HTERT RPE-1 (cell line): ENCODE results near the gene CTNNBL1.

Source experiments
- in situ Hi-C: fragments of 300-500 bp; cut with MboI; formaldehyde crosslinking; loops from 4 replicates; pipeline ENCODE4 v1.14.3; 2020; ENCODE audit warnings: low sequenced_read_pairs

CTNNBL1 gene

GRCh38 chr20:37913567-37914366, 219.9 kb downstream of the CTNNBL1 start:
- in situ Hi-C loops, result no loop called here

GRCh38 chr20:37914367-37914671, 220.5 kb downstream of the CTNNBL1 start:
- in situ Hi-C loops, result no loop called here

DNA sequence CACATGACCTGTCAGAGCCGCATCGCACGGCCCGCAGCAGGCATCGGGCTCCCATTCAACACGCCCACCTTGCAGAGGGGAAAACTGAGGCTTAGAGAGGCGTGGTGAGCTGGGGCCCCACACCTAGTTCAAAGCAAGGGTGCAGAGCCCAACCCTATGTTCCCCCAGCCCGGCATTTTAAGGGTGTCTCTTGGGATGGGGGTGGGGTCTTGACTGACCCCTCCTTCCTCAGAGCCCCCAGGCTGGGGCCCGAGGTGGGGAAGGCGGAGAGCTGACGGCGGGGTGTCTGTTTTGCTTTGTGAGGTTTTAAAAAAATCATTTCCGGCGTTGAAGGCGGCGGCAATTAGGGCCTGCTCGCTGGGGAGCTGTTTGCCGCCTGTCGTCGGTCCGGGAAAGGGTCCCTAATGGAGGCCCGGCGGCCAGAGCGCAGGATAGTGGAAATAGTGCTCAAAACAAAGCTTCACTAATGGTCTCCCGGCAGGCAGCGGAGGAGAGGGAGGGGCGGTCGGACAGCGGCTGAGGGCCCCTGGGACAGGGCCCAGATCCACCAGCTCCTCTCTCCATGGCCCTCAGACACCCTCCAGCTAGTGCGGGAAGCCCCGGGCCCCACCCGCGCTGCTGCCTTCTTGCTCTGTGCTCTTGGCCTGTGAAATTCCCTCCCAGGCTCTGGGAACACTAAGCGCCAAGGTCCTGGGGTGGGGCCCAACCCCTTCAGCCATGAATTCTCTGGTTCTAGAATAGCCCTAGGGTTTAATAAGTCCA, 221.0 kb downstream of the CTNNBL1 start:
- in situ Hi-C loops, result no loop called here

DNA sequence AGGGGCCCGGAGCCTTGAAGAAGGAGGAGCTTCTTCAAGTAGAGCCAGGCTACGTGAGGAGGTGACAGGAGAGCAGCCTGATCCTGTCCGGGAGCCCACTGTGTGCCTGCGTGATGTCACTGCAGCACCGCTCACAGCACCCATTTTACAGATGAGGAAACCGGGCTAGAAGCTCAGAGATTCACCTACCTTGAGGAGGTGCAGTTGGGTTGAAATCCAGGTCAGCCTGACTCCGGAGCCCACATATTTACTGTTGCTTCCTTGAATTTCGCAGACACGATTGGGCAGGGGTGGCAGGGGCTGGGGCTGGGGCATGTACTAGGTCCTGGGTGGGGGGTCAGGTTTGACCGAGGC, 221.6 kb downstream of the CTNNBL1 start:
- in situ Hi-C loops, result no loop called here

- in situ Hi-C loops, result no loop called here
These were observed 222.2 kb downstream of the CTNNBL1 start for GRCh38 chr20:37915800-37916570.

DNA sequence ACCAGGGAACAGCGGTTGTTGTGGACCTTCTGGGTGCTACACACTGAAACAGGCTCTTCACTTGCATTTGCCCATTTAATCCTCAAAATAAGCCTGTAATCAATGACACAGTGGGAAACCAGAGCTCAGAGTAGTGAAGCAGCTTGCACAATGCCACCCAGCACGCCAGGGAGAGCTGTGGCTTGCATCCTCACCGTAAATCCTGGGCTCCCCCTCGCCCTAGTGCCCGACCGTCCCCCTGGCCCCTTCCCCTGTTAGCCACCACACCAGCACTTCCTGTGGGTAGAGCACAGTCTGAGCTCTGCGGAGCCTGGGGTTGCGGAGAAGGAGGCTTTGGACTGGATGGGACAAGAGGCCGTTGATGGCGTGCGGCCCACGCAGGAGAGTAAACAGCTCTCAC, 223.6 kb downstream of the CTNNBL1 start:
- in situ Hi-C loops, result no loop called here

- in situ Hi-C loops, result no loop called here
These were observed 224.2 kb downstream of the CTNNBL1 start for GRCh38 chr20:37918035-37918434.

DNA sequence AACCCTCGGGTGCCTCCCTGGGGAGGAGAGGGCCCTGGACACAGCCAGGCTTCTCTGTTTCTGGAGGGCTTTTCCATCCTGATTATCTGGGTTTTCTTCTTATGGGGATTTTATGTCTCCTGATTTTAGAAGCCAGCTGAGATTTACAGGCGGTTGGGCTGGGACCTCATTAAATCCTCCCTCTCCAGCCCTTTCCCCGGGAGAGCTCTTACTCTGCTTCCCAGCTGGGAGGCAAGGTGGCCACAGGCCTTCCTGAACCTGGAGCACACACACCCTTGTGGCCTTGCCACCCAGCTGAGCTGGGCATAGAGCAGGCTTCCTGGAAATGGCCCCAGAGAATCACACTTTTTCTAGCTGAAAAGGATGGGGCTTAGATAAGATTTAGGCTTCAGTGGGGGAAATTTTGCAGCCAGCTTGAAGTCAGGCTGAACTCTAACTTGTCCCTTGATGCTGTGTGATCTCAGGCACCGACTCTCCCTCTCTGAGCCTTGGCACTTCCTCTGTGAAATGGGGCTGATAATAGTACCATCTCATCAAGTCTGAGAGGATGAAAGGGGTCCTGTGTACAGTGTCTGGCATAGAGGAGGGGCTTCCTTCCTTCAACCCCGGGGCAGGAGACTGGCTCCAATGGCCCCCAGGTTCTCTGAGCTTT, 225.7 kb downstream of the CTNNBL1 start:
- in situ Hi-C loops, result no loop called here

- in situ Hi-C loops, result no loop called here
These were observed 226.4 kb downstream of the CTNNBL1 start for GRCh38 chr20:37920270-37920669.

DNA sequence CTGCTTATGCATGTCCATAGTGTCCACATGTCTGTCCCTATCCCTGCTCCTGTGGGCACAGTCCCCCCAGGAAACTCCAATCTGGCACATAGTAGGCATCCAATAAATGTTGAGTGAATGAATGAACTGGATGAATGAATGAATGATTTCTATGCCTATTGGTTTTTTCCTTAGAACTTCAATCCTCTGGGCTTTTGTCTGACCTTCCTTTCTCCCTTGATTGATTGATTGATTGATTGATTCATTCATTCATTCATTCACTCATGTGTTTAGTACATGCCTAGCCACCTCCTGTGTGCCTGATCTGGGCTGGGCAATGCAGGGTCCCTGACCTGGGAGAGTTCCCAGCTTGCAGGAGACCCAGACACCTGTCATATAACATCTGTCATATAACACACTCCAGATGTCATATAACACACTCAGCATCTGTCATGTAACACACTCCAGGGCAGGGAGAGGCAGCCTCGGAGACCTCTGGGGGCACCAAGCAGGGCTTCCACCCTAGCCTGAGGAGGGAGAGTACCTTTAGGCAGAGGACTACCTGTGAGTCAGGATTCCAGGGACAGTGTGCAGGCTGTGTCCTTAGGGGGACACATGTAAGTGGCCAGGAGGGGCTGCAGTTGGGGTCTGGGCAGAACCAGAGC, 227.0 kb downstream of the CTNNBL1 start:
- in situ Hi-C loops, result no loop called here

DNA sequence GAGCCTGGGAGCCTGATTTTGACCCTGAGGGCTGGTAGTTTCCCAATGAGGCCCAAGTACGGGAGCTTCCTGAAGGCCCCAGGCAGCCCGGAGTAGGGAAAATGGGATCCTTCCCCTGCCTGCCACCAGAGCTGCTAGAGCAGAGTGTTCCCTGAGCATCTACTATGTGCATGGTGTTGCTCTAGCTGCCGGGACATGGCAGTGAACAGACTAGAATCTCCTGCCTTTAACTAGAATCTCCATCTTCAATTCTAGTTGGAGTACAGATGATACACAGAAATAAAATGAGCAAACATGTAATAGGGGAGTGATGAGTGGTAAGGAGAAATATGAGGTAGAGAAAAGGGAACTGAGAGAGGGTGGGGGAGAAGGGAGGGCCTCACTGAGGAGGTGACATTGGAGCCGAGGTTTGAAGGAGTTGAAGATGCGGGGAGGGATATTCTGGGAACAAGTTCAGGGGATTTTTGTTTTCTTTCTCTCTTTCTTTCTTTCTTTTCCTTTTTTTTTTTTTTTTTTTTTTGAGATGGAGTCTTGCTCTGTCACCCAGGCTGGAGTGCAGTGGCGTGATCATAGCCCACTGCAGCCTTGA, 227.6 kb downstream of the CTNNBL1 start:
- in situ Hi-C loops, result no loop called here
